ENCODE data around the gene SARS2.
"Not testable (repeated sequence)": the region's sequence is repeated elsewhere in the genome, so short reads cannot be mapped to it uniquely, and the experiment has no call there.

Gene SARS2

DNA sequence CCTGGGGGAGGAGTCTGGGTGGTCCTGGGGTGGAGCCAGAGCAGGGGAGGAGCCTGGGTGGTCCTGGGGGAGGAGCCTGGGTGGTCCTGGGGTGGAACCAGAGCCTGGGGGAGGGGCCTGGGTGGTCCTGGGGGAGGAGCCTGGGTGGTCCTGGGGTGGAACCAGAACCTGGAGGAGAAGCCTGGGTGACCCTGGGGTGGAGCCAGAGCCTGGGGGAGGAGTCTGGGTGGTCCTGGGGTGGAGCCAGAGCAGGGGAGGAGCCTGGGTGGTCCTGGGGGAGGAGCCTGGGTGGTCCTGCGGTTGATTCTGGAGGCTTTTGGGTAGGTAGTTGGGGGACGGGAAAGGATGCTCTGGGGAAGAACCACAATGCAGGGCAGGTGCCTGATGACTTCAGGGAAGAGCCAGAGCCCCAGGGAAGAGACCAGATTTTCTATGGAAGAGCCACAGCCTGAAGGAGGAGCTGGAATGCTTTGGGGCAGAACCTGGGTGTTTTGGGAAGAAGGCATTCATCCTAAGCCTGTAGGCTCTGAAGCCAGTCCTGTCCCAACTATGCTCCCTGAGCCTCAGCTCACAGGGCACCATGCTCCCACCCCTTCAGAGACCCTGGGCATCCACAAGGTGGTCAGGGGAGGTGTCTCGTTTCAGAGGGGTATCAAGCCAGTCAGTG is 15.1 kb upstream of the SARS2 start:
- DNase-seq = no peak

DNA sequence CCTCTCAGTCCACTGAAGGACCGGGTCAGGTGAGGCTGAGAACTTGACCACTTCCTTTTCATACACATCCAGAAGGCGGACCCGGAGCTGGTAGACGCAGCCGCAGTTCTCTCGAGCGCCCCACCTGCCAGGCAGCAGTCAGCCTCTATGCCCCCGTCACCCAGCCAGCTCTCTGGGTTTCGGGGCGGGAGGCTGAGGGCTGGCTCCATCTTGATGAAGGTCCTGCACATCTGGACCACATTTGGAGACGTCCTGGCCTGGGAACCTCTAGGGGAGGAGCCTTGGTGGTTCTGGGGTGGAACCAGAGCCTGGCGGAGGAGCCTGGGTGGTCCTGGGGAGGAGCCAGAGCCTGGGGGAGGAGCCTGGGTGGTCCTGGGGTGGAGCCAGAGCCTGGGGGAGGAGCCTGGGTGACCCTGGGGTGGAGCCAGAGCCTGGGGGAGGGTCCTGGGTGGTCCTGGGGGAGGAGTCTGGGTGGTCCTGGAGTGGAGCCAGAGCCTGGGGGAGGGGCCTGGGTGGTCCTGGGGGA is 14.5 kb upstream of the SARS2 start:
- DNase-seq = no peak

GRCh38 chr19:38942471-38943181 is 12.1 kb upstream of the SARS2 start:
- DNase-seq = no peak

- DNase-seq = no peak
Measured at GRCh38 chr19:38941979-38942378, 11.4 kb upstream of the SARS2 start.

GRCh38 chr19:38941466-38941865 is 10.9 kb upstream of the SARS2 start:
- DNase-seq = not testable (repeated sequence)

DNA sequence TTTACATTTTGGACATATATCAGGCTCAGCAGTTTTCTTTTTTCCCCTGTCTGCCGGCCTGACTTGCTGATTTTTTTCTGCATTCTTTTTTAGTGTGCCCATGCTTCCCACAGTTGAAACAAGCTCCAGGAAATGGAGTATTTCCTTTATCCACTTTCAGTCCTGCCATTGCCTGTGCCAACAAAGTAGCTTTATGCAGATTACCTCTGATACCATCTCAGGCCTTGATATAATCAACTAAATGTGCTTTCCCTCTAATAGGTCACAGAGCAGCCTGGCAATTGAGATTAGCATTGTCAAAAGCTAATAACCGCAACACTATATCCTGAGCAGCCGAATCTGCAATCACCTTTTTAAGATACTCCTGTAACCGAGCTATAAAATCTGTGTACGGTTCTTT is 9.4 kb upstream of the SARS2 start:
- DNase-seq = no peak

GRCh38 chr19:38933544-38933943 is 3.0 kb upstream of the SARS2 start:
- DNase-seq = no peak

GRCh38 chr19:38932425-38933179 is 2.0 kb upstream of the SARS2 start:
- DNase-seq = no peak

DNA sequence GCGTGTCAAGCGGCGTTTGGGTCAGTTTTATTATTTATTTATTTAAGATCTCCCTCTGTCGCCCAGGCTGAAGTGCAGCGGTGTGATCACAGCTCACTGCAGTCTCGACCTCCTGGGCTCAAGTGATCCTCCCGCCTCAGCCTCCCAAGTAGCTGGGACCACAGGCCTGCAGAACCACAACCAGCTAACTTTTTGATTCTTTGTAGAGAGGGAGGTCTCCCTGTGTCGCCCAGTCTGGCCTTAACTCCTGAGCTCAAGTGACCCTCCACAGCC is 894 bp upstream of the SARS2 start:
- DNase-seq = no peak

DNA sequence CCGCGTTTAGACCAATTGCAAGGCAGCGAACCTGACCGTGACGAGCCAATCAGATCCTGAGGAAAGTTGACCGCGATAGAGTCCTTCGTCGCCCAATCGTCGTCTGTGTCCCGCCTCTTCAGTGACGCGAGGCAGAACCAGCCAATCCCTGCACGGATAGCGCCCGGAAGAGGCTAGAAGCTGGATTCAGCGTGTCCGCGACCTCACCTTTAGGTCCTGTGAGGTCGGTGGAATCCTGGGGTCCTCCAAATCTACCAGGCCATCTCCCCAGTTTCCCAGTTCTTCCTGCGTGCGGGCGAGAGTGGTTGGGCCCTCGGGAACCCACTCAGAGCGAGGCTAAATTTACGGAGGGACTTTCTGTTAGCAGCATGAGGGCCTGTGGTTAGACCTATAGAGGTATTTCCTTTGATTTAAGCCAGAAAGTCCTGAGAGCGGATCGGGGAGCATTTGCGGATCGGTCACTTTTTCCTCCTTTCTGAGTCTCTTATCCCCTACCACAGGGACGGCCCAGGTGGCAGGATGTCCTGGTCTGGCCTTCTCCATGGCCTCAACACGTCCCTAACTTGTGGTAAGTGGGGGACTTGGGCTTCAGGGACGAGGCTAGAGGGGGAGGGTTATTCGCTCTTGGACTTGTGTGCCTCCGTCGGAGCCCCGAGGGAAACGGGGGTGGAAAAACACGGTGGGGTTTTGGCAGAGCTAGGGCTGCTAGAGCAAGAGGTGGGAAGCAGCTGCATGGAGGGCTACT is 385 bp upstream of the SARS2 start, which contains the start of gene MRPS12:
Gene MRPS12, plus strand, starts transcription at position 169 of the 745 bp plus-strand sequence. Its CDS starts 351 bp downstream, at position 520.
- no peak for DNase-seq

DNA sequence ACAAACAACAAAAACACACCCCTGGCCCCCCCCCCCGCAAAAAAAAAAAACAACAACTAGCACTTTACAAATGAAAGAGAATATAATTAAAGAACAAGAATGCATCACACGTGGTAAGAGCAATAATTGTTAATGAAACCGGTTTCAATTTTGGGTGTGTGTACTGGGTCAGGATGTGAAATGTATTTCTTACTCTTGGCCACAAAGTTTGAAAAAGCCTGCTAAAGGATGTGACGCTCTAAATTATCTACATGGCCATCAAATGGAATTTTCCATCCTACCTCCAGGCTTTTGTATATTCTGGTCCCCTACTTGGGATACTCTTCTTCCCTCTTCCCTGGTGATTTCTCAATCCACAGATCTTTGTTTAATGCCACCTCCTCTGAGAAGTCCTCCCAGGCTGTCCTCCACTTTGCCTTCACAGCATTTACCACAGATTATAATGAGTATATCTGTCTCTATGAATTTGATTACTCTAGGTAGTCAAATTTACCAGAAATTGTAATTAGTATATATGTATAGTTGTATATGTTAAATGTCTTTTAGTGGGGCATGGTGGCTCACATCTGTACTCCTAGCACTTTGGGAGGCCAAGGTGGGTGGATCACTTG is 2.1 kb downstream of the SARS2 start:
- no peak for DNase-seq

DNA sequence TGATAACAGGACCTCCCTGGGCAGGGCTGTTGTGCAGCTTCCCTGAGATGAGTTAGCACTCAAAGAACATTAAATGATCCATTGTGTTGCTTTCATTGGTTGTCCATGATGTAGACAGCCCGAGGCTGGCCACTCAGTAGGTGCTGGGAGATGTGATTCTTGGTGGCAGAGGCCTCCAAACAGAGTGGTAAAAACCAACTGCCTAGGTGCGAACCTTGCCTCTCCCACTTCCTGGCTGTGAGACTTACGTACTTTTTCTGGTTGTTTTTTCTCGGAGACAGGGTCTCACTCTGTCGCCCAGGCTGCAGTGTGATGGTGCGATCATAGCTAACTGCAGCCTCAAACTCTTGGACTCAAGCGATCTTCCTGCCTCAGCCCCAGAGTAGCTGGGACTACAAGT is 6.2 kb downstream of the SARS2 start:
- no peak for DNase-seq

DNA sequence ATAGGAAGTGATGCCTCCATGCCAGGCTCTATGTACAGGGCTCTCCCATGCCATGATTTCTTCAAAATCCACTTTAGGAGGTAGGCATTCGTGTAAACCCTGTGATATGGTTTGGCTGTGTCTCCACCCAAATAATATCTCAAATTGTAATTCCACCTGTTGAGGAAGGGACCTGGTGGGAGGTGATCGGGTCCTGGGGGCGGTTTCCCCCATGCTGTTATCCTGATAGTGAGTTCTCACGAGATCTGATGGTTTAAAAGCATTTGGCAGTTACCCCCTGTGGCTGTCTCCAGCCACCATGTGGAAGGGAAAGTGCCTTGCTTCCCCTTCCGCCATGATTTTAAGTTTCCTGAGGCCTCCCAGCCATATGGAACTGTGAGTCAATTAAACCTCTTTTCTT is 8.1 kb downstream of the SARS2 start:
- no peak for DNase-seq

- no peak for DNase-seq
Measured at GRCh38 chr19:38921420-38922274, 8.9 kb downstream of the SARS2 start.

DNA sequence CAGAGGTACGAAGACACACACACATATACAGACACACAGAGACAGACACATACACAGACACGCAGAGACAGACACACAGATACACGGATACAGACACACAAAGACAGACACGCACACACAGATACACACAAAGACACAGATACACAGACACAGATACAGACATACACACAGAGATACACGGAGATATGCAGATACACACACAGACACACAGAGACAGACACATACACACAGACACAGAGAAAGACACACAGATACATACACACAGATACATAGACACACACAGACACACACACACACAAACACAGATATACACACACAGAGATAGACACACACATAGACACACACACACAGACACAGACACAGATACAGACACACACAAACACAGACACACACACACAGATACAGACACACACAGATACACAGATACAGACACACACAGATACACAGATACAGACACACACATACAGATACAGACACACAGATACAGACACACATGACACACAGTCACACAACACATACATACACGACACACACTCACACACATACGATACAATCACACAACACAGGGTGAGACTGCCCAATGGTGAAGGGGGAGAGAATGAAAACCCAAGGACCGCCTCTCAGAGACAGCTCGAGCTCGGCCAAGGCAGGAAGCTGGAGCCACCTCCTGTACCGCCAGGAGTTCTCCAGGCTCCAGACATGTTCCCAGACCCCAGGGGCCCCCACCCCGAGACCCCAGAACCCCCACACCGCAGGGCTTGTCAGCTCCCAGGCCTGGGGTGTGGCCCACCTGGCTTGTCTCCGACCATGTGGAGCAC is 9.8 kb downstream of the SARS2 start:
- DNase-seq = no peak

DNA sequence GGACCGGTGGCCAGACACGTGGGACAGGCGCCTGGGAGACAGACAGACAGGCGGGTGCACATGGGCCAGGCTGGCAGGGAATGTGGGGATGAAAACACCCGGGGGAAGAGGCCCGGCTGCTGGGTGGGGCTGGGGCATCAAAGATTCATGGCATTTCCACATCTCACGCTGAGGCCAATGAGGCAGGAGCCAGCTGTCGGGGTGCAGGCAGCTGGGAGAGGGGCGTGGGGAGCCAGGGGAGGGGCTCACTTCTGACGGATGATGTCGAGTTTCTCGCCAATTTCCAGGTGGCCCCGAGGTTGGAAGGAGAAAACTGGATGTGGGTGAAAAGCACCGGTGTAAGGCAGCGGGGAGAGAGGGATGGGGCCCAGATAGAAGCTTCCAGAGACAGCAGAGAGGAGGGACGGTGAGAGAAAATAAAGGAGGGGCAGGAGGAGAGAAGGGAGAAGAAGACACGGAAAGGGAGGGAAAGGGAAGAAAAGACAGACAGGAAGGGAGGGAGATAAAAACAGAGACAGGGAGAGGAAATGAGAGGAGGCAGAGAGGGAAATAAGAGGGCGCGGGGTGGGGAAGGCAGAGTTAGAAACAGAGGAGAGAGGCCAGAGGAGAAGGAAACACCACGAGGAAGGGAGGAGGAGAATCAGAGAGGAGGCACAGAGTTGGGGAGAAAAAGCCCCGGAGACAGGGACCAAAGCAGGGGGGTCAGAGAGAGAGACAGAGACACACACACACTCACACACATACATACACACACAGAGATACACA is 10.5 kb downstream of the SARS2 start:
- no peak for DNase-seq

DNA sequence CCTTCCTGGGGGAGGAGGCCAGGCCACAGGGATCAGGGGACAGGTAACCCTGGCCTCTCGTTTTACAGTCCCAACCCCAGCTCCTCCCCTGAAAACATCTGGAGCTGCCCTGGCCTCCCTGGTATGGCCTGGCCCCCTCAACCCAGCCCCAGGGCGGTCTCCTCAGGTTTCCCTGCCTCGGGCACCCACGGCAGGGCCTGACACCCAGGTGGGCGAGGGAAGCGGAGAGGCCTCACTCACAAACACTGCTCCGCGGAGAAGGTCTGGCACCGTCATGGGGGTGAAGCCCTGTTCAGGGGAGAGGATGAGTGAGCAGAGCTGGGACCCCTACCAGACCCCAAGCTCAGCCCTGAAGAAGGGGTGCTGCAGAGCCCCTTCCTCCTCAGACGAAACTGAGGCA is 12.0 kb downstream of the SARS2 start:
- DNase-seq = no peak

- DNase-seq = no peak
Measured at GRCh38 chr19:38917921-38918491, 12.6 kb downstream of the SARS2 start.

DNA sequence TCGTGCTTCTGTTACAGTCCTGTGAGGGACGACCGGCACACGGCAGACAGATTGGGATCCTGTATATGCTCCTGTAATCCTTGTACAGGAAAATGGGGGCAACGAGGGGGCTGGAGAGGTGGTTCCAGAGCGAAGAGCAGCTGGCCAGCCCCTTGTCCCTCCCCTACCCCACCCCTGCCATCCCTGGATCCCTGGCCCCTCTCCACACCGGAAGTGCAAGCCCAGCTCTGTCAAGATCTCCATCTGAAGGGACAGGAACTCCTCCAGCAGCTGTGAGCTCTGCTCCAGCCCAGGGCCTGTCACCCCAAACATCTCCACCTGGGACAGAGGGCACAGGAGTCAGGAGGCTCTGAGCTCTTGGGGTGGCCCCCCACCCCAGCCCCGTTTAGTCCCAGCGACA is 13.0 kb downstream of the SARS2 start:
- DNase-seq = no peak

Data from activated gamma-delta T cell (primary cell).